ENCODE measurements around the gene NT5C3A.
"Not testable (repeated sequence)": the region's sequence is repeated elsewhere in the genome, so short reads cannot be mapped to it uniquely, and the experiment has no call there.

DNA sequence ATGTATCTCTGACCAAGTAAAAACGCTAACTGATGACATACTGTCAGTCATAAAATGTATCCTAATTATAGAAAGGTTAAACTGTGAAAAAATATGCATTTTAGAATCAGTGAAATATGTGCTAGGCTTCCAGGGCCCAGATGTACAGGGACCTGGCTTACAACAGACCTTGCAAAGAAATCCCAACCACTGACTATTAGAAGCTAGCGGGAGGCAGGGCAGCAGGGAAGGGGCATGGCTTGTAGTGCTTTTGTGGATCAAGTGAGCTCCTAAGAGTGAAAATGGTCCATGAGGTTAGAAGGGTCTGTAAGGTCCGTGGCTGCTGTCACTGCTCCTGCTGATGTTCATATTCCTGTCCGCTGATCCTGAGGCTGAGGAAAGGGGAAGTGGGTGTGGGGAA lies 64.6 kb downstream of the NT5C3A start:
- TF ChIP-seq, protein P1, sequence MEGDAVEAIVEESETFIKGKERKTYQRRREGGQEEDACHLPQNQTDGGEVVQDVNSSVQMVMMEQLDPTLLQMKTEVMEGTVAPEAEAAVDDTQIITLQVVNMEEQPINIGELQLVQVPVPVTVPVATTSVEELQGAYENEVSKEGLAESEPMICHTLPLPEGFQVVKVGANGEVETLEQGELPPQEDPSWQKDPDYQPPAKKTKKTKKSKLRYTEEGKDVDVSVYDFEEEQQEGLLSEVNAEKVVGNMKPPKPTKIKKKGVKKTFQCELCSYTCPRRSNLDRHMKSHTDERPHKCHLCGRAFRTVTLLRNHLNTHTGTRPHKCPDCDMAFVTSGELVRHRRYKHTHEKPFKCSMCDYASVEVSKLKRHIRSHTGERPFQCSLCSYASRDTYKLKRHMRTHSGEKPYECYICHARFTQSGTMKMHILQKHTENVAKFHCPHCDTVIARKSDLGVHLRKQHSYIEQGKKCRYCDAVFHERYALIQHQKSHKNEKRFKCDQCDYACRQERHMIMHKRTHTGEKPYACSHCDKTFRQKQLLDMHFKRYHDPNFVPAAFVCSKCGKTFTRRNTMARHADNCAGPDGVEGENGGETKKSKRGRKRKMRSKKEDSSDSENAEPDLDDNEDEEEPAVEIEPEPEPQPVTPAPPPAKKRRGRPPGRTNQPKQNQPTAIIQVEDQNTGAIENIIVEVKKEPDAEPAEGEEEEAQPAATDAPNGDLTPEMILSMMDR (IDR thresholded peaks at IDR 0.05), result not testable (repeated sequence)
- TF ChIP-seq POLR2A (IDR thresholded peaks at IDR 0.05), result not testable (repeated sequence)
